ENCODE measurements around the gene SHROOM1. TPM values are rescaled to one million over a fixed set of nuclear protein-coding genes. Genes with fewer than 3 reads are reported as not detected.
A peak's percentile ranks its signal among the peaks of the same experiment; 100 is the strongest.

Gene SHROOM1
- total and polyA plus RNA-seq, 4 experiments from 2014 or later, result 0.49 TPM; not detected in 3

- DNase-seq, result no peak
- CTCF ChIA-PET (ENCODE audit: partially characterized antibody), result no interaction called here
- peaks cover 16 to 38% (median 22%) of the 10 kb centered on the region in 4 donors for H3K4me1 Mint-ChIP-seq
- no peaks in the 10 kb centered on the region for H3K27me3 ChIP-seq (ENCODE audit: insufficient read depth, low read length)
- H3K27ac Mint-ChIP-seq, result no peak overlapping the region
- no peak overlapping the region for H3K4me3 ChIP-seq (ENCODE audit: low read length in 2 of 2)
- intact Hi-C loops (cut with micrococcal nuclease), result no loop called here
- H3K4me3 Mint-ChIP-seq, result peak overlapping the region in 1 of 8 donors; percentile 24
- H3K36me3 Mint-ChIP-seq, result peaks cover 0 to 1% of the 10 kb centered on the region in 2 donors
- no peaks in the 10 kb centered on the region for H3K9me3 Mint-ChIP-seq
- no peak overlapping the region for H3K27ac ChIP-seq (ENCODE audit: low read depth, low read length)
- POLR2A ChIA-PET (ENCODE audit: partially characterized antibody), result no interaction called here
- H3K27me3 Mint-ChIP-seq, result no peaks in the 10 kb centered on the region
- H3K9me3 ChIP-seq (ENCODE audit: control insufficient read depth in 1 of 2, low read length in 2 of 2), result no peaks in the 10 kb centered on the region
- H3K4me1 ChIP-seq (ENCODE audit: insufficient read depth, low read length), result peaks cover 23% of the 10 kb centered on the region
- H3K36me3 ChIP-seq (ENCODE audit: insufficient read depth, low read length), result no peaks in the 10 kb centered on the region
Measured at GRCh38 chr5:132774896-132775295, 55.6 kb downstream of the SHROOM1 start.

- Histone ChIP-seq H3K4me3 (ENCODE audit: low read length in 2 of 2) (no peak overlapping the region), H3K27me3 (ENCODE audit: insufficient read depth, low read length) (no peaks in the 10 kb centered on the region), H3K36me3 (ENCODE audit: insufficient read depth, low read length) (no peaks in the 10 kb centered on the region), H3K27ac (ENCODE audit: low read depth, low read length) (no peak overlapping the region), H3K4me1 (ENCODE audit: insufficient read depth, low read length) (peaks cover 23% of the 10 kb centered on the region), H3K9me3 (ENCODE audit: control insufficient read depth in 1 of 2, low read length in 2 of 2) (no peaks in the 10 kb centered on the region)
- Mint-ChIP-seq H3K4me1 (peaks cover 15 to 37% (median 19%) of the 10 kb centered on the region in 4 donors), H3K27me3 (no peaks in the 10 kb centered on the region), H3K27ac (no peak overlapping the region), H3K9me3 (no peaks in the 10 kb centered on the region), H3K36me3 (peaks cover 0 to 1% of the 10 kb centered on the region in 2 donors), H3K4me3 (no peak overlapping the region)
- intact Hi-C loops (cut with micrococcal nuclease), result no loop called here
- CTCF ChIA-PET (ENCODE audit: partially characterized antibody), result interaction anchor here (0.9 kb wide), 1 partner anchor 46 kb away, joined by 3 read pairs; no protein-coding TSS in a partner anchor
- POLR2A ChIA-PET (ENCODE audit: partially characterized antibody), result no interaction called here
- DNase-seq, result no peak
Measured at GRCh38 chr5:132774406-132774805, 56.0 kb downstream of the SHROOM1 start.

GRCh38 chr5:132773601-132774355 lies 56.7 kb downstream of the SHROOM1 start:
- intact Hi-C loops (cut with micrococcal nuclease), result no loop called here
- H3K4me1 ChIP-seq (ENCODE audit: insufficient read depth, low read length), result peaks cover 23% of the 10 kb centered on the region
- no peaks in the 10 kb centered on the region for H3K9me3 ChIP-seq (ENCODE audit: control insufficient read depth in 1 of 2, low read length in 2 of 2)
- Mint-ChIP-seq H3K27ac (peak overlapping the region in 2 of 7 donors; percentile 64 to 71), H3K36me3 (peaks cover 0 to 1% of the 10 kb centered on the region in 2 donors), H3K4me1 (peaks cover 13 to 31% (median 19%) of the 10 kb centered on the region in 4 donors), H3K9me3 (no peaks in the 10 kb centered on the region), H3K27me3 (no peaks in the 10 kb centered on the region), H3K4me3 (peak overlapping the region in 2 of 8 donors; percentile 17 to 36)
- H3K36me3 ChIP-seq (ENCODE audit: insufficient read depth, low read length), result no peaks in the 10 kb centered on the region
- POLR2A ChIA-PET (ENCODE audit: partially characterized antibody), result interaction anchor here (1.0 kb wide), 2 partner anchors 11 to 27 kb away, joined by 3 to 4 read pairs; partner anchors contain the start of gene CCNI2
- H3K4me3 ChIP-seq (ENCODE audit: low read length in 2 of 2), result no peak overlapping the region
- no peak for DNase-seq
- H3K27ac ChIP-seq (ENCODE audit: low read depth, low read length), result no peak overlapping the region
- CTCF ChIA-PET (ENCODE audit: partially characterized antibody), result interaction anchor here (0.9 kb wide), 1 partner anchor 46 kb away, joined by 3 read pairs; no protein-coding TSS in a partner anchor
- H3K27me3 ChIP-seq (ENCODE audit: insufficient read depth, low read length), result no peaks in the 10 kb centered on the region

- POLR2A ChIA-PET (ENCODE audit: partially characterized antibody), result interaction anchor here (1.0 kb wide), 2 partner anchors 10 to 26 kb away, joined by 3 to 4 read pairs; partner anchors contain the start of gene CCNI2
- no peak for DNase-seq
Measured at GRCh38 chr5:132773114-132773513, 57.3 kb downstream of the SHROOM1 start.

GRCh38 chr5:132772291-132773070 lies 58.0 kb downstream of the SHROOM1 start:
- CTCF ChIA-PET (ENCODE audit: partially characterized antibody), result no interaction called here
- no peak overlapping the region for H3K4me3 Mint-ChIP-seq

More at GRCh38 chr5:132773114-132773513, 57.3 kb downstream of the SHROOM1 start:
- CTCF ChIA-PET (ENCODE audit: partially characterized antibody), result no interaction called here
- peaks cover 10 to 25% (median 13%) of the 10 kb centered on the region in 4 donors for H3K4me1 Mint-ChIP-seq
- intact Hi-C loops (cut with micrococcal nuclease), result no loop called here
- H3K4me1 ChIP-seq (ENCODE audit: insufficient read depth, low read length), result peaks cover 21% of the 10 kb centered on the region
- H3K36me3 ChIP-seq (ENCODE audit: insufficient read depth, low read length), result no peaks in the 10 kb centered on the region
- no peaks in the 10 kb centered on the region for H3K9me3 Mint-ChIP-seq
- H3K4me3 ChIP-seq (ENCODE audit: low read length in 2 of 2), result no peak overlapping the region
- H3K27ac Mint-ChIP-seq, result no peak overlapping the region
- no peaks in the 10 kb centered on the region for H3K27me3 Mint-ChIP-seq
- no peak overlapping the region for H3K27ac ChIP-seq (ENCODE audit: low read depth, low read length)
- peaks cover 0 to 1% of the 10 kb centered on the region in 2 donors for H3K36me3 Mint-ChIP-seq
- H3K9me3 ChIP-seq (ENCODE audit: control insufficient read depth in 1 of 2, low read length in 2 of 2), result no peaks in the 10 kb centered on the region
- H3K27me3 ChIP-seq (ENCODE audit: insufficient read depth, low read length), result no peaks in the 10 kb centered on the region
- no peak overlapping the region for H3K4me3 Mint-ChIP-seq

More at GRCh38 chr5:132772291-132773070, 58.0 kb downstream of the SHROOM1 start:
- Mint-ChIP-seq H3K27me3 (no peaks in the 10 kb centered on the region), H3K27ac (no peak overlapping the region), H3K9me3 (no peaks in the 10 kb centered on the region), H3K36me3 (no peaks in the 10 kb centered on the region), H3K4me1 (peaks cover 7 to 21% (median 9%) of the 10 kb centered on the region in 4 donors)
- Histone ChIP-seq H3K4me1 (ENCODE audit: insufficient read depth, low read length) (peaks cover 15% of the 10 kb centered on the region), H3K9me3 (ENCODE audit: control insufficient read depth in 1 of 2, low read length in 2 of 2) (no peaks in the 10 kb centered on the region), H3K4me3 (ENCODE audit: low read length in 2 of 2) (no peak overlapping the region), H3K27ac (ENCODE audit: low read depth, low read length) (no peak overlapping the region), H3K27me3 (ENCODE audit: insufficient read depth, low read length) (no peaks in the 10 kb centered on the region), H3K36me3 (ENCODE audit: insufficient read depth, low read length) (no peaks in the 10 kb centered on the region)
- POLR2A ChIA-PET (ENCODE audit: partially characterized antibody), result no interaction called here
- intact Hi-C loops (cut with micrococcal nuclease), result no loop called here
- no peak for DNase-seq

Other genes with a start within 250 kb of the SHROOM1 start
- gene IL13, start 172.5 kb downstream of the SHROOM1 start, total RNA-seq, result not detected
- gene IL13, start 172.5 kb downstream of the SHROOM1 start, polyA plus RNA-seq, result not detected
- gene IL4, start 156.7 kb downstream of the SHROOM1 start, total RNA-seq, result not detected
- gene IL4, start 156.7 kb downstream of the SHROOM1 start, polyA plus RNA-seq, result not detected
- 10 to 100 TPM; 18.7 to 25.9 TPM for gene KIF3A, start 93.1 kb downstream of the SHROOM1 start, total RNA-seq
- 10 to 100 TPM in 1 of 2 donors, 1 to 10 TPM in 1; 9.7 to 18.3 TPM for gene KIF3A, start 93.1 kb downstream of the SHROOM1 start, polyA plus RNA-seq
- 10 to 100 TPM; 12.5 to 13.0 TPM for gene CCNI2, start 83.2 kb downstream of the SHROOM1 start, total RNA-seq
- 1 to 10 TPM in 1 of 2 donors, under 1 TPM in 1; 0.86 to 3.1 TPM for gene CCNI2, start 83.2 kb downstream of the SHROOM1 start, polyA plus RNA-seq
- gene SEPTIN8, start 53.4 kb downstream of the SHROOM1 start, total RNA-seq, result 10 to 100 TPM; 12.6 to 13.8 TPM
- gene SEPTIN8, start 53.4 kb downstream of the SHROOM1 start, polyA plus RNA-seq, result 1 to 10 TPM; 1.1 to 3.3 TPM
- gene SOWAHA, start 17.3 kb downstream of the SHROOM1 start, total RNA-seq, result not detected
- gene SOWAHA, start 17.3 kb downstream of the SHROOM1 start, polyA plus RNA-seq, result under 1 TPM in 1 of 2 donors, not detected in 1; 0.06 TPM
- gene GDF9, start 35.8 kb upstream of the SHROOM1 start, total RNA-seq, result 1 to 10 TPM; 1.1 to 1.9 TPM
- gene GDF9, start 35.8 kb upstream of the SHROOM1 start, polyA plus RNA-seq, result under 1 TPM; 0.13 to 0.30 TPM
- gene UQCRQ, start 36.0 kb upstream of the SHROOM1 start, total RNA-seq, result 100 to 1,000 TPM; 124 to 127 TPM
- 100 to 1,000 TPM; 471 to 536 TPM for gene UQCRQ, start 36.0 kb upstream of the SHROOM1 start, polyA plus RNA-seq
- 1 to 10 TPM; 8.1 to 8.8 TPM for gene LEAP2, start 43.0 kb upstream of the SHROOM1 start, total RNA-seq
- gene LEAP2, start 43.0 kb upstream of the SHROOM1 start, polyA plus RNA-seq, result 1 to 10 TPM; 1.1 to 1.6 TPM
- gene AFF4, start 133.0 kb upstream of the SHROOM1 start, total RNA-seq, result 10 to 100 TPM; 60.4 to 61.6 TPM
- gene AFF4, start 133.0 kb upstream of the SHROOM1 start, polyA plus RNA-seq, result 10 to 100 TPM; 14.1 to 24.0 TPM
- 10 to 100 TPM; 20.1 to 20.6 TPM for gene ZCCHC10, start 195.9 kb upstream of the SHROOM1 start, total RNA-seq
- 10 to 100 TPM; 46.8 to 50.2 TPM for gene ZCCHC10, start 195.9 kb upstream of the SHROOM1 start, polyA plus RNA-seq
- 10 to 100 TPM; 55.9 to 58.1 TPM for gene HSPA4, start 221.4 kb upstream of the SHROOM1 start, total RNA-seq
- 10 to 100 TPM; 32.2 to 45.1 TPM for gene HSPA4, start 221.4 kb upstream of the SHROOM1 start, polyA plus RNA-seq